NCI-H1092 treated with DMSO at 0.1 percent for 48 hours (cell line): Measurements from ENCODE around the gene PPID.
"Not testable (repeated sequence)": the region's sequence is repeated elsewhere in the genome, so short reads cannot be mapped to it uniquely, and the experiment has no call there.

Experiments
- DNase-seq: peaks from one replicate; lab custom pipeline; 2025; lab: John Stamatoyannopoulos, UW

Gene PPID

DNA sequence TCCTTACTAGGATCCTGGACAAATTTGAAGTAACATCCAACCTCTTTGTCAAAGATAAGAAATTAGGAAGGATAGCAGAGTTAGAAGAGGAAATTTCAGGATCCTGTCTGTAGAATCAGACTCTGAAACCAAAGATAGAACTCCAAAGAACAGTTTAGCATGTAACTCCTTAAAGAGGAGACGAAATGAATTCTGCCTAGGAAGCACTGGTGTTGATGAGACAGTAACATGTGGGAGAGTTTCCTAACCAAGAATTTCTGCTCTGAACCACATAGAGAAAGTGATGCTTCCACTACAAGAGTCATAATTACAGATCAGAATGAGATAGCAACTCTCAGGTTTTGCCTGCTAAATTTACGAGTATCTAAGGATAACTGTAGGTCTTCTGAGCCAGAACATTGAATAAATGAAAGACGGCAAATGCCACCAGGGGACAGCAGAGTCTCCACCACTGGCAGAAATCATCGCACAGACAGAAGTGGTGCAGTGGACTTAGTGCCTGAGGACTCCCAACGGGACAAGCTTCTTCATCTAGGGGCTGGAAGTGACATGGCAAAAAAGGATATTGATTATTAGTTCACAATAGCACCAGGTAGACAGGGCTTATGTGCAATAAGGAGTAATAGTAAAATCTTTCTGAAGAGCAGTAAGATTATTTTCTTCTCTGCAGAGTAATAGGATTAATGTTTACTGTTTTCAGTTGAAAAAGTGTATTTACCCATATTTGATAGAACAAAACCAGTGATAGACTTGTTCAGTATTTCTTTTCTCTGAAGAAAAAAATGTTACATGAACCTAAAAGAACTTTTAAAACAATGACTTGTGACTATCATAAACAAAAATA, 6.7 kb upstream of the PPID start:
- DNase-seq, result peak; percentile 49

DNA sequence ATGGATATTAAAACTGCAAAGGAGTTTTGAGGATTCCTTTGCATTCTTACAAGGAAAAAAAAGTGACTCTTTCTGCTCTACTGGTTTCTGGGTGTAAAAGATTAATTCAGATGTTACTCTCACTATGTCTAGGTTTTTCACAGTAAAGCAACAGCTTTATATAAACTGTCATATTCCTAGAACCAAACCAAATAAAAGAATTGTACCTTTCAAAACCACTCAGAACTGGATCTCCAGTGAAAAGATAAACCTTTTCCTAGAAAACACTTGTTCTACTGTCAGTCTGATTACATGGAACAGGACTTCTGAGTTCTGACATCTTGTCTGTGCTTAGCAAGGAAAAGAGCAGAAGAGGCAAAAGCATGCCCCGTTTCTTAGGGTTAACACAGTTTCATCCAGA, 5.0 kb upstream of the PPID start:
- DNase-seq, result no peak

DNA sequence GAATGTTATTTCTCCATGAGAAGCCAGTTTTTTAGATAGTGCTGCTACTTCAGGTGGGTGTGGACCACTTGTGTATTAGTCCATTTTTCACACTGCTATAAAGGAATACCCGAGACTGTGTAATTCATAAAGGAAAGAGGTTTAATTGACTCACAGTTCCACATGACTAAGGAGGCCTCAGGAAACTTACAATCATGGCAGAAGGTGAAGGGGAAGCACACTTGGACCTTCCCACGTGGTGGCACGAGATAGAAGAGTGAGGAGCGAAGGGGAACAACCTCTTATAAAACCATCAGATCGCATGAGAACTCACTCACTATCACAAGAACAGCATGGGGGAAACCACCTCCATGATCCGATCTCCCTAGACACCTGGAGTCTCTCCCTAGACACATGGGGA, 3.4 kb upstream of the PPID start:
- DNase-seq, result no peak

GRCh38 chr4:158724637-158725036, 1.4 kb upstream of the PPID start:
- DNase-seq, result no peak

DNA sequence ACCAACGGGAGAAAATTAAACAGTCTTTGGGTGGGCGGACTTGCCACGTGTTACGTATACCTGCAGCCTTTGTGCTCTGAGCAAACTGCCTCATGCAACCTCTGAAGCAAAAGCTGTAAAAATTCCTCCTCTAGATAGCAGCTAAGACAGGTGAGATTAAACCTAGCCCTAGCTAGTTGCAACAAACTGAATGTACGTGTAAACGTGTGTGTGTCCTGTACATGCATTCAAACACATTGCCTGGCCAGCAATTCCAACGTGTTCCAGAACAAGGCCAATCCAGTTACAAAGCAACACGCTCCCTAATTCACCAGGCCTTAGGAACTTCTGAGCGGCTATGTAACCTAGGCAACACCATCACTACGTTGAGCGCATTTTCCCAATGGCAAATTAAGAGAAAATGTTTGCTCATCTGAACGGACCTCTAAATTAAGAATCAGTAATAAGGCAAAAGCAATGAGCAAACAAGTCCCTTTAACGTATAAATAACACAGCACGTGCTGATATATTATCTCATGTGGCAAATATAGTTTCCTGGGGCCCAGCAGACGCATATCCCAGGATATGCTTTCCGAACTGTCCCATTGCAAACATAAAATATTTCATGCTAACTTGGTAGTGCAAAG, 792 bp downstream of the PPID start:
- DNase-seq, result peak; percentile 35

- no peak for DNase-seq
Observed at GRCh38 chr4:158721680-158722079, 1.5 kb downstream of the PPID start.

DNA sequence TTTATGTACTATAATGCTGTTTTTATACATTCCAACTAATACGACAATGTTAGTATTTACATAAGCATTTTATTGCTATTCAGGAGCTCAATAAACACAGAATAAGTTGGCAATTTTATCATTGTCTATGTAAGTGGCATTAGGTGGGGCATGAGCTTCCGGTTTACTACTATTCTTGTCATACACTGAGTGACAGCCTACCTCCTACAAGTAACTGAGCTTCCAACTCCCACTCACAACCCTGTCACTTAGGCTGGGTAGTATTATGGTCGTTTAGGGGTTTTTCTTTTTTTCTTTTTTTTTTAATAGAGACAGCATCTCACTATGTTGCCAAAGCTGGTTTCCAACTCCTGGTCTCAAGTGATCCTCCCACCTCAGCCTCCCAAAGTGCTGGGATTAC, 7.4 kb downstream of the PPID start:
- no peak for DNase-seq

DNA sequence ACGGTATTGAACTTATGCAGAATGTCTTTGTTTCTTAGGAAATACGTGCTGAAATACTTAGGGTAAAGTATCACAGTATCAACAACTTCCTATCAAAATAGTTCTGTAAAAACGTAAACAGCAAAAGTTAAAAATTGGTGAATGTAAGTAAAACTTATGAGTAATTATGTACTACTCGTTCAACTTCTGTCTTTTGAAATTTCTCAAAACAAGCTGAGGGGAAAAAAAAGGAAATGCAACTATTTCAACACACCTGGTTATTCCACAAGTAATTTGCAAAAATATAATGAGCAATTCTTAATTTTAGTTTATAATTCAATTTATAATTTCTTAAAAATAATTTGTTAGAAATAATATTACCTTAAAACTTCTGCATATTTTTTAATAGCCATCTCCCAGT, 8.3 kb downstream of the PPID start:
- DNase-seq, result no peak

DNA sequence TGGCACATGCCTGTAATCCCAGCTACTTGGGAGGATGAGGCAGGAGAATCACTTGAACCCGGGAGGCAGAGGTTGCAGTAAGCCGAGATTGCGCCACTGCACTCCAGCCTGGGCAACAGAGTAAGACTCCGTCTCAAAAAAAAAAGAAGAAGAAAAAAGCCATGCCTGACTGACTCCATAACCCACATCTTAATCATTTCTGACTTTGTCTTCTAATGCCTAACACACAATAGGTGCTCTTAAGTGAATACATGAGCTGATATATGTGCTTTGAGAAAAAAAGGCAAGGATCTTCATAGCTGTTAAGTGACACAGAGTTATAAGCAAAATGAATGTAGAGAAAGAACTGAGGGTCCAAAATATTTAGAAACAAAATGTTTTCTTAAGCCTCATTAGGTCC, 10.6 kb downstream of the PPID start:
- not testable (repeated sequence) for DNase-seq

DNA sequence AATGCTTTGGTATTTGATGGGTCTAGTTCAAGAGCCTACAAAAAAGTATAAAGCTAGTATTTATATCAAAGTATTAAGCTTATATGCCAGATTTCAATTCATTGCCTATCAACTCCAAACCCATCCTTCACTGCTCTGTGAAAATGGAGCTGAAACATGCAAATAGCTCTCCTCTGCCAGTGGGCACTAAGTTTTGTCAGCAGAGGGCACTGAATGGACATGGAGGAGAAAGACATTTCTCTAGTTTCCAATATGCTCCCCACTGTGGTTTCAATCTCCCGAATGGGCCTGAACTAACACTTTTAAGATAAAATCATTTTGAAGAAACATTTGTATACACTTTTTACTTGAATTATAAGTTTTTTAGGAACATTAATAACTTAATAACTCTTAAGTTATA, 12.4 kb downstream of the PPID start:
- DNase-seq, result no peak

GRCh38 chr4:158704274-158704673, 18.9 kb downstream of the PPID start:
- no peak for DNase-seq

DNA sequence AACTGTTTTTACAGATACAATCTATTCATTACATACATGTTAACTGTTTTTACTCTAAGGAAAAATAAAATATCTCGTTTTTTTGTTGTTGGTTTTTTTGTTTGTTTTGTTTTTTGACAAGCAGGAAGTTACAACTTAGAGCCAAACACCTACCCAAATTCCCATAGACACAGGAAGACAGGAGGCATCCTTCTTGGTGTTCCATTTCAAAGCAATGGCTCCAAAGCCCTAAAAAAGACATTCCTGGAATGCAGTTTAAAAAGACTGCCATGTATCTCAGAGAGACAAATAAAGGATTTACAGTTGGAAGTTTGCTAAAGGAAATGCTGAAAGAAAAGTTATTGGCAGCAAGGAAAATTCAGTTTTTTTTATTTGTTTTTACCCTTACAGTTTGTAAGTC, 34.4 kb downstream of the PPID start:
- no peak for DNase-seq

DNA sequence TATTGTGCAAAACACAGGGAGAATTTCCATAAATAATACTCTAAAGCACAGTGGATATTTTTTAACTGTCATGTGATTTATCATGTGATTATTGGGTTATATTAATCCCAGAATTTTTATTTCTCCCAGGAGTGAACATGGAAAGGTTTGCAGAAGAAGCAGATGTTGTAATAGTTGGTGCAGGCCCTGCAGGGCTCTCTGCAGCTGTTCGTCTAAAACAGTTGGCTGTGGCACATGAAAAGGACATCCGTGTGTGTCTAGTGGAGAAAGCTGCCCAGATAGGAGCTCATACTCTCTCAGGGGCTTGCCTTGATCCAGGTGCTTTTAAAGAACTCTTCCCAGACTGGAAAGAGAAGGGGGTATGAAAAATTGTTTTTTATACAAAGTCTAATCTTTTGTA, 41.1 kb downstream of the PPID start:
- DNase-seq, result no peak

DNA sequence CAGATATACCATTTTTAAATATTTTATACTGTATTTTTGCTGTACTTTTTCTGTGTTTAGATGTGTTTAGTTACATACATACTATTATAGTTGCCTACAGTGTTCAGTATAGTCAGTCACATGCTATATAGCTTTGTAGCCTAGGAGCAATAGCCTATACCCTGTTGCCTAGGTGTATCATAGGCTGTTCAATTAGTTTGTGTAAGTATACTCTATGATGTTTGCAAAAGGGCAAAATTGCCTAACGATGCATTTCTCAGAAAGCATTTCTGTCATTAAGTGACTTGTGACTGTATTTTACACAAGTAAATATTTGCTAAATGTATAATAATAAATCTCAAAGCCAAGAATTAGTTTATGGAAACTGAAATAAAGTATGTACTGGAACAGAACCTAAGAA, 41.6 kb downstream of the PPID start:
- DNase-seq, result no peak

DNA sequence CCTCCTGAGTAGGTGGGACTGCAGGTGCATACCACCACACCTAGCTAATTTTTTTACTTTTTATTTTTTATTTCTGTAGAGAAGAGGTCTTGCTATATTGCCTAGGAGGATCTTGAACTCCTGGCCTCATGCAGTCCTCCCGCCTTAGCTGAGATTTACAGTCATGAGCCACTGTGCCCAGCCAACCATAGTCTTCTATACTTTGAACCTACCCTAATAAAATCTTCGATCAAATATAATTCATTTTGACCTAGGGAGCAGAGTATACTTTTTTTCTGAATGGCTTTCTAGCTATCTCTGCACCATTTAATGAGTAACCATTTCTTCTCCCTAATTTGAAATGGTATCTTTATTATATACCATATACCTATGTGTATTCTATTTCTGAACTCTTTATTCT, 44.4 kb downstream of the PPID start:
- DNase-seq, result no peak

DNA sequence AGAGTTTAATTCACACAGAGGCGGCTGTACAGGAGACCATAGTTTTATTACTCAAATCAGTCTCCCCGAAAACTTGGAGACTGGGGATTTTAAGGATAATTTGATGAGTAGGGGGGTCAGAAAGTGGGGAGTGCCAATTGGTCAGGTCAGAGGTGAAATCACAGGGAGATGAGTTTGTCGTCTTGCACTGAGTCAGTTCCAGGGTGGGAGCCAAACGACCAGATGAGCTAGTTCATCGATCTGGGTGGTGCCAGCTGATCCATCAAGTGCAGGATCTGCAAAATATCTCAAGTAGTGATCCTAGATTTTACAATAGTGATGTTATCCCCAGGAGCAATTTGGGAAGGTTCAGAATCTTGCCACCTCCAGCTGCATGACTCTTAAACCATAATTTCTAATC, 47.1 kb downstream of the PPID start:
- no peak for DNase-seq

- no peak for DNase-seq
Observed at GRCh38 chr4:158673633-158674032, 49.6 kb downstream of the PPID start.

- DNase-seq, result peak; percentile 99
Observed at GRCh38 chr4:158671915-158672806, 51.0 kb downstream of the PPID start, which contains the start of gene ETFDH. Gene ETFDH (plus strand): TSS chr4:158672296. CDS start chr4:158672457, 161 bp downstream.

DNA sequence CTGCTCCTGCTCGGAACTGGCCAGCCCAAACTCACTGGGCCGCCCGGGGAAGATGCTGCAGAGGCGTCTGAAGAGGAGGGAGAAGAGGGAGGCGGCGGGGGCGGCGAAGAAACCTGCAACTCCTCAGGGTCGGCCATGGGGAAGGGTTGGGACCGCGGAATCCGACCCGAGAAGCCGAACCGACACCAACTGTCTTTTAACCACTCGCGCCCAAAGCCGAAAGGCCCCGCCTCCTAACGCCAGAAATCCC, 51.6 kb downstream of the PPID start, which contains the start of gene C4orf46:
Gene C4orf46, minus strand, starts transcription at position 223 of the 250 bp plus-strand sequence. Its CDS starts 86 bp downstream, at position 137.
- DNase-seq, result no peak

DNA sequence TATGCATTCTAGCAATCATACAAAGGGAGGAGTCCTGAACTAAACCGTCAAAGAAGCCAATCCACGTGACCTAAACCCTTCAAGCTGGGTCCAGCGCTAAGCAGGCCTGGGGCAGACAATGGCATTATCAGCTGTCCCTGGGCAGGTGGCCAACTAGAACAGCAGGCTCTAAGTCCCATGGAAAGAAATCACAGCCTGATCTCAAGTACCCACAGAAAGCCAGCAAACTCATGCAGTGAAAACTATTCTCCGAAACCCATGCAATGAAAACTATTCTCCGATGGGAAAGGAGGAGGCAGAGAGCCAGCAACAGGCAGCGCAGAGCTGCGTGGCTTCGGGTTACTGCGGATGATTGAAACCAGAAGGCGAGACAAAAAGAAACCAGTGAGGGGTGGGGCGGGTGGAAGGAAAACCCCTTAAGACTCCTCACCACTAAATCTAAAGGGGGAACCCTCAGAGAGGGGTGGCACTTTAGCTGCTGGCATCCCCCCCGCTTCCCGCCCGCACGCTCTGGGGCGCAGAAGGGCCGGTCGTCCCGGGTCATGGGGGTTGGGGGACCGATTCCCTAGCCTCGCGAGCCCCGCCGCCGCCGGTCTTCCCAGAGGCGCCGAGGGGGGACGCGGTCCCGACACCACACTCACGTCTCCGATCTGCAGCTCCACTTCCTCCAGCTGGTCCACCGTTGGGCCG, 52.1 kb downstream of the PPID start:
- DNase-seq, result peak; percentile 78

- DNase-seq, result no peak
Observed at GRCh38 chr4:158669310-158669709, 53.9 kb downstream of the PPID start.

- DNase-seq, result no peak
Observed at GRCh38 chr4:158667651-158668198, 55.5 kb downstream of the PPID start.
